T1000 (cell line): ENCODE results near the gene CMSS1.
"Not testable (repeated sequence)": the region's sequence is repeated elsewhere in the genome, so short reads cannot be mapped to it uniquely, and the experiment has no call there.

Experiments used
- DNase-seq: peaks from one replicate; lab custom pipeline; 2025; ENCODE audit warnings: mixed read lengths; lab: John Stamatoyannopoulos, UW

Gene CMSS1

GRCh38 chr3:99818818-99819217, 1.2 kb downstream of the CMSS1 start:
- no peak for DNase-seq

GRCh38 chr3:99823723-99824711, 6.4 kb downstream of the CMSS1 start:
- DNase-seq, result no peak

GRCh38 chr3:99825004-99825640, 7.5 kb downstream of the CMSS1 start:
- no peak for DNase-seq

- no peak for DNase-seq
These were observed 12.2 kb downstream of the CMSS1 start for GRCh38 chr3:99829844-99830243.

GRCh38 chr3:99833617-99834205, 16.0 kb downstream of the CMSS1 start:
- DNase-seq, result no peak

GRCh38 chr3:99834211-99834957, 16.7 kb downstream of the CMSS1 start:
- DNase-seq, result no peak

- DNase-seq, result no peak
These were observed 19.0 kb downstream of the CMSS1 start for GRCh38 chr3:99836681-99837080.

GRCh38 chr3:99837715-99838114, 20.1 kb downstream of the CMSS1 start:
- no peak for DNase-seq

GRCh38 chr3:99838755-99839154, 21.1 kb downstream of the CMSS1 start:
- no peak for DNase-seq

- no peak for DNase-seq
These were observed 22.0 kb downstream of the CMSS1 start for GRCh38 chr3:99839613-99840012.

GRCh38 chr3:99841949-99842348, 24.3 kb downstream of the CMSS1 start:
- not testable (repeated sequence) for DNase-seq

- DNase-seq, result no peak
These were observed 25.3 kb downstream of the CMSS1 start for GRCh38 chr3:99842826-99843589.

- no peak for DNase-seq
These were observed 26.1 kb downstream of the CMSS1 start for GRCh38 chr3:99843590-99844258.

- DNase-seq, result no peak
These were observed 27.7 kb downstream of the CMSS1 start for GRCh38 chr3:99845331-99845730.

GRCh38 chr3:99845999-99846398, 28.3 kb downstream of the CMSS1 start:
- no peak for DNase-seq

- no peak for DNase-seq
These were observed 29.0 kb downstream of the CMSS1 start for GRCh38 chr3:99846477-99847160.

- DNase-seq, result no peak
These were observed 30.8 kb downstream of the CMSS1 start for GRCh38 chr3:99848433-99848832.

- DNase-seq, result no peak
These were observed 32.9 kb downstream of the CMSS1 start for GRCh38 chr3:99850608-99851007.

- DNase-seq, result no peak
These were observed 34.3 kb downstream of the CMSS1 start for GRCh38 chr3:99851955-99852354.

GRCh38 chr3:99852851-99853250, 35.2 kb downstream of the CMSS1 start:
- no peak for DNase-seq
